ENCODE data around the gene RNASE9.
"Not testable (repeated sequence)": the region's sequence is repeated elsewhere in the genome, so short reads cannot be mapped to it uniquely, and the experiment has no call there.

Gene RNASE9

GRCh38 chr14:20512177-20512905 lies 48.5 kb downstream of the RNASE9 start:
- Mint-ChIP-seq H3K27ac (no peak overlapping the region), H3K27me3 (no peaks in the 10 kb centered on the region)

DNA sequence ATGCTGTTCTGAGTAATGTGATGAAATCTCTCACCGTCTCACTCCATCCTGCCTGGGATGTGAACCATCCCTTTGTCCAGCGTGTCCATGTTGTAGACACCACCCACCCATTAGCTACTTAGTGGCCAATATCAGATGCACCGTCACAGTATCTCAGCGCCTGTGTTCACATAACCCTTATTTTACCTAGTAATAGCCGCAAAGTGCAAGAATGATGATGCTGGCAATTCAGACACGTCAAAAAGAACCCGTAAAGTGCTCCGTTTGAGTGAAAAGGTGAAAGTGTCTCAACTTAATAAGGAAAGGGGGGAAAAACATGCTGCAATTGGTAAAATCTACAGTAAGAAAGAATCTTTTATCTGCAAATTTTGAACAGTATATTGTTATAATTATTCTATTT lies 52.5 kb downstream of the RNASE9 start:
- Mint-ChIP-seq H3K4me3 (no peak overlapping the region), H3K9me3 (no peaks in the 10 kb centered on the region), H3K4me1 (ENCODE audit: low read depth) (peaks cover 7% of the 10 kb centered on the region), H3K27ac (no peak overlapping the region), H3K27me3 (no peaks in the 10 kb centered on the region), H3K36me3 (ENCODE audit: low read depth) (no peaks in the 10 kb centered on the region)

More at GRCh38 chr14:20512177-20512905, 48.5 kb downstream of the RNASE9 start:
- Mint-ChIP-seq H3K36me3 (ENCODE audit: low read depth) (no peaks in the 10 kb centered on the region), H3K4me1 (ENCODE audit: low read depth) (no peaks in the 10 kb centered on the region), H3K9me3 (no peaks in the 10 kb centered on the region), H3K4me3 (no peak overlapping the region)

DNA sequence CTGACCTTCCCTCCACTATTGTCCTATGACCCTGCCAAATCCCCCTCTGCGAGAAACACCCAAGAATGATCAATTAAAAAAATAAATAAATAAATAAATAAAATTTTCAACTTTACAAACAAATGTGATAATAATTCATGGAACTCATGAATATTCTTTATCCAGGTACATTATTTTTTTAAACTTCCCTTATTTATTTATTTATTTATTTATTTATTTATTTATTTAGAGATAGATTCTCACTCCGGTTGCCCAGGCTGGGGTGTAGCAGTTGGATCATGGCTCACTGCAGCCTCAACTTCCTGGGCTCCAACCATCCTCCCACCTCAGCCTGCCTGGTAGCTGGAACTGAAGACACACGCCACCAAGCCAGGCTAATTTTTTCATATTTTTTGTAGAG lies 53.3 kb downstream of the RNASE9 start:
- H3K27me3 Mint-ChIP-seq; H3K4me3 Mint-ChIP-seq; H3K4me1 Mint-ChIP-seq (ENCODE audit: low read depth); H3K27ac Mint-ChIP-seq; H3K9me3 Mint-ChIP-seq; H3K36me3 Mint-ChIP-seq (ENCODE audit: low read depth): not testable (repeated sequence)

DNA sequence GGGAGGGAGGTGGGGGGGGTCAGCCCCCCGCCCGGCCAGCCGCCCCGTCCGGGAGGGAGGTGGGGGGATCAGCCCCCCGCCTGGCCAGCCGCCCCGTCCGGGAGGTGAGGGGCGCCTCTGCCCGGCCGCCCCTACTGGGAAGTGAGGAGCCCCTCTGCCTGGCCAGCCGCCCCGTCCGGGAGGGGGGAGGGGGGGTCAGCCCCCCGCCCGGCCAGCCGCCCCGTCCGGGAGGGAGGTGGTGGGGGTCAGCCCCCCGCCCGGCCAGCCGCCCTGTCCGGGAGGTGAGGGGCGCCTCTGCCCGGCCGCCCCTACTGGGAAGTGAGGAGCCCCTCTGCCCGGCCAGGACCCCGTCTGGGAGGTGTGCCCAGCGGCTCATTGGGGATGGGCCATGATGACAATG lies 54.1 kb downstream of the RNASE9 start:
- not testable (repeated sequence) for H3K27me3 Mint-ChIP-seq; H3K36me3 Mint-ChIP-seq (ENCODE audit: low read depth); H3K27ac Mint-ChIP-seq; H3K4me3 Mint-ChIP-seq; H3K9me3 Mint-ChIP-seq; H3K4me1 Mint-ChIP-seq (ENCODE audit: low read depth)

- H3K27me3 Mint-ChIP-seq; H3K4me3 Mint-ChIP-seq; H3K4me1 Mint-ChIP-seq (ENCODE audit: low read depth); H3K36me3 Mint-ChIP-seq (ENCODE audit: low read depth); H3K9me3 Mint-ChIP-seq; H3K27ac Mint-ChIP-seq: not testable (repeated sequence)
These were observed 54.6 kb downstream of the RNASE9 start for GRCh38 chr14:20506276-20506675.

Measured in stimulated activated naive CD8-positive, alpha-beta T cell treated with anti-CD3 and anti-CD28 coated beads, Interleukin-15, Interleukin-2, amounts not matched to agents 100 ng/mL and 50 ng/mL, for 24 hours (primary cell).